Measurements from ENCODE around the gene GLIS1.

The GLIS1 gene

GRCh38 chr1:53625049-53625448, 113.9 kb downstream of the GLIS1 start:
- no peak overlapping the region for H3K27ac Mint-ChIP-seq (ENCODE audit: low read depth)
- H3K9me3 Mint-ChIP-seq = no peaks in the 10 kb centered on the region
- no peaks in the 10 kb centered on the region for H3K4me1 Mint-ChIP-seq
- no peak overlapping the region for H3K4me3 Mint-ChIP-seq
- DNase-seq (ENCODE audit: low spot score in 2 of 2) (no peak), ATAC-seq (replicated peaks; ENCODE audit: extremely low read depth, poor library complexity, severe bottlenecking) (no peak)
- H3K36me3 Mint-ChIP-seq (ENCODE audit: insufficient read depth) = no peaks in the 10 kb centered on the region
- no peaks in the 10 kb centered on the region for H3K27me3 Mint-ChIP-seq

- peaks cover 2% of the 10 kb centered on the region for H3K36me3 Mint-ChIP-seq (ENCODE audit: insufficient read depth)
- no peak for DNase-seq (ENCODE audit: low spot score in 2 of 2)
- peak overlapping the region; percentile 21 for H3K27ac Mint-ChIP-seq (ENCODE audit: low read depth)
- no peaks in the 10 kb centered on the region for H3K9me3 Mint-ChIP-seq
- no peaks in the 10 kb centered on the region for H3K27me3 Mint-ChIP-seq
- no peaks in the 10 kb centered on the region for H3K4me1 Mint-ChIP-seq
- ATAC-seq (replicated peaks; ENCODE audit: extremely low read depth, poor library complexity, severe bottlenecking) = no peak
- no peak overlapping the region for H3K4me3 Mint-ChIP-seq
Observed at GRCh38 chr1:53622531-53622930, 116.4 kb downstream of the GLIS1 start.

- H3K4me1 Mint-ChIP-seq = no peaks in the 10 kb centered on the region
- H3K9me3 Mint-ChIP-seq = no peaks in the 10 kb centered on the region
- H3K27ac Mint-ChIP-seq (ENCODE audit: low read depth) = no peak overlapping the region
- peaks cover 2% of the 10 kb centered on the region for H3K36me3 Mint-ChIP-seq (ENCODE audit: insufficient read depth)
- no peak for ATAC-seq (replicated peaks; ENCODE audit: extremely low read depth, poor library complexity, severe bottlenecking)
- DNase-seq (ENCODE audit: low spot score in 2 of 2) = no peak
- H3K27me3 Mint-ChIP-seq = no peaks in the 10 kb centered on the region
- H3K4me3 Mint-ChIP-seq = no peak overlapping the region
Observed at GRCh38 chr1:53621144-53621543, 117.8 kb downstream of the GLIS1 start.

GRCh38 chr1:53620061-53620855, 118.7 kb downstream of the GLIS1 start:
- DNase-seq (ENCODE audit: low spot score in 2 of 2) = no peak
- H3K27me3 Mint-ChIP-seq = no peaks in the 10 kb centered on the region
- H3K36me3 Mint-ChIP-seq (ENCODE audit: insufficient read depth) = peaks cover 2% of the 10 kb centered on the region
- ATAC-seq (replicated peaks; ENCODE audit: extremely low read depth, poor library complexity, severe bottlenecking) = no peak
- no peaks in the 10 kb centered on the region for H3K4me1 Mint-ChIP-seq
- no peaks in the 10 kb centered on the region for H3K9me3 Mint-ChIP-seq
- no peak overlapping the region for H3K27ac Mint-ChIP-seq (ENCODE audit: low read depth)
- H3K4me3 Mint-ChIP-seq = no peak overlapping the region

GRCh38 chr1:53619367-53620060, 119.5 kb downstream of the GLIS1 start:
- Mint-ChIP-seq H3K9me3 (no peaks in the 10 kb centered on the region), H3K4me3 (no peak overlapping the region)
- ATAC-seq (replicated peaks; ENCODE audit: extremely low read depth, poor library complexity, severe bottlenecking) = no peak

GRCh38 chr1:53618500-53619366, 120.2 kb downstream of the GLIS1 start:
- no peaks in the 10 kb centered on the region for H3K4me1 Mint-ChIP-seq
- DNase-seq (ENCODE audit: low spot score in 2 of 2) (no peak), ATAC-seq (replicated peaks; ENCODE audit: extremely low read depth, poor library complexity, severe bottlenecking) (no peak)
- H3K36me3 Mint-ChIP-seq (ENCODE audit: insufficient read depth) = peaks cover 2% of the 10 kb centered on the region
- no peaks in the 10 kb centered on the region for H3K27me3 Mint-ChIP-seq
- H3K27ac Mint-ChIP-seq (ENCODE audit: low read depth) = no peak overlapping the region
- no peaks in the 10 kb centered on the region for H3K9me3 Mint-ChIP-seq
- no peak overlapping the region for H3K4me3 Mint-ChIP-seq

More at GRCh38 chr1:53619367-53620060, 119.5 kb downstream of the GLIS1 start:
- DNase-seq (ENCODE audit: low spot score in 2 of 2) = no peak
- H3K4me1 Mint-ChIP-seq = no peaks in the 10 kb centered on the region
- H3K36me3 Mint-ChIP-seq (ENCODE audit: insufficient read depth) = peaks cover 2% of the 10 kb centered on the region
- H3K27ac Mint-ChIP-seq (ENCODE audit: low read depth) = no peak overlapping the region
- H3K27me3 Mint-ChIP-seq = no peaks in the 10 kb centered on the region

GRCh38 chr1:53617851-53618499, 121.0 kb downstream of the GLIS1 start:
- Mint-ChIP-seq H3K4me3 (no peak overlapping the region), H3K27me3 (no peaks in the 10 kb centered on the region), H3K36me3 (ENCODE audit: insufficient read depth) (peaks cover 2% of the 10 kb centered on the region), H3K9me3 (no peaks in the 10 kb centered on the region), H3K4me1 (no peaks in the 10 kb centered on the region), H3K27ac (ENCODE audit: low read depth) (no peak overlapping the region)
- DNase-seq (ENCODE audit: low spot score in 2 of 2) (no peak), ATAC-seq (replicated peaks; ENCODE audit: extremely low read depth, poor library complexity, severe bottlenecking) (no peak)

GRCh38 chr1:53617382-53617781, 121.6 kb downstream of the GLIS1 start:
- Mint-ChIP-seq H3K4me3 (no peak overlapping the region), H3K27me3 (no peaks in the 10 kb centered on the region), H3K4me1 (no peaks in the 10 kb centered on the region), H3K27ac (ENCODE audit: low read depth) (no peak overlapping the region), H3K9me3 (no peaks in the 10 kb centered on the region), H3K36me3 (ENCODE audit: insufficient read depth) (peaks cover 2% of the 10 kb centered on the region)
- DNase-seq (ENCODE audit: low spot score in 2 of 2) (no peak), ATAC-seq (replicated peaks; ENCODE audit: extremely low read depth, poor library complexity, severe bottlenecking) (no peak)

- no peak for ATAC-seq (replicated peaks; ENCODE audit: extremely low read depth, poor library complexity, severe bottlenecking)
Observed at GRCh38 chr1:53616927-53617326, 122.0 kb downstream of the GLIS1 start.

GRCh38 chr1:53616511-53616910, 122.5 kb downstream of the GLIS1 start:
- Mint-ChIP-seq H3K36me3 (ENCODE audit: insufficient read depth) (peaks cover 2% of the 10 kb centered on the region), H3K4me3 (no peak overlapping the region), H3K4me1 (no peaks in the 10 kb centered on the region), H3K27ac (ENCODE audit: low read depth) (no peak overlapping the region), H3K27me3 (no peaks in the 10 kb centered on the region), H3K9me3 (no peaks in the 10 kb centered on the region)
- no peak for ATAC-seq (replicated peaks; ENCODE audit: extremely low read depth, poor library complexity, severe bottlenecking)
- no peak for DNase-seq (ENCODE audit: low spot score in 2 of 2)

More at GRCh38 chr1:53616927-53617326, 122.0 kb downstream of the GLIS1 start:
- Mint-ChIP-seq H3K4me3 (no peak overlapping the region), H3K36me3 (ENCODE audit: insufficient read depth) (peaks cover 2% of the 10 kb centered on the region), H3K4me1 (no peaks in the 10 kb centered on the region), H3K27me3 (no peaks in the 10 kb centered on the region), H3K9me3 (no peaks in the 10 kb centered on the region), H3K27ac (ENCODE audit: low read depth) (no peak overlapping the region)
- no peak for DNase-seq (ENCODE audit: low spot score in 2 of 2)

- no peak for DNase-seq (ENCODE audit: low spot score in 2 of 2)
- H3K36me3 Mint-ChIP-seq (ENCODE audit: insufficient read depth) = peaks cover 2% of the 10 kb centered on the region
Observed at GRCh38 chr1:53615101-53615500, 123.9 kb downstream of the GLIS1 start.

More at GRCh38 chr1:53615101-53615500, 123.9 kb downstream of the GLIS1 start:
- H3K4me1 Mint-ChIP-seq = no peaks in the 10 kb centered on the region
- no peak overlapping the region for H3K27ac Mint-ChIP-seq (ENCODE audit: low read depth)
- H3K4me3 Mint-ChIP-seq = no peak overlapping the region
- no peaks in the 10 kb centered on the region for H3K27me3 Mint-ChIP-seq
- peaks cover 12% of the 10 kb centered on the region for H3K9me3 Mint-ChIP-seq
- no peak for ATAC-seq (replicated peaks; ENCODE audit: extremely low read depth, poor library complexity, severe bottlenecking)

Data from central memory CD8-positive, alpha-beta T cell (primary cell).